Mucosa of descending colon (tissue), 3 donors: ENCODE measurements around the gene IL22RA1. TPM values are rescaled to one million over a fixed set of nuclear protein-coding genes. Genes with fewer than 3 reads are reported as not detected.

Experiments used
- ATAC-seq: fragments of 200-7000 bp; cut with Tn5 transposase; one replicate; pipeline ENCODE4 v1.9.1; 2020; ENCODE audit warnings: mild to moderate bottlenecking, moderate library complexity
- DNase-seq, 3 donors: peaks; one replicate each; pipeline ENCODE4 v3.0.0-alpha.2; 2020
- H3K36me3 ChIP-seq: fragments of 200-600 bp; one replicate; pipeline ENCODE4 v1.8.0; 2021; ENCODE audit warnings: low read depth, mild to moderate bottlenecking
- H3K4me1 ChIP-seq: fragments of 200-600 bp; one replicate; pipeline ENCODE4 v1.8.0; 2021; ENCODE audit warnings: low read depth, mild to moderate bottlenecking
- H3K4me3 ChIP-seq: fragments of 200-600 bp; one replicate; pipeline ENCODE4 v1.8.0; 2021; ENCODE audit warnings: mild to moderate bottlenecking
- H3K9me3 ChIP-seq: fragments of 200-600 bp; one replicate; pipeline ENCODE4 v1.8.0; 2021; ENCODE audit warnings: mild to moderate bottlenecking
- CTCF ChIP-seq: fragments of 200-600 bp; IDR thresholded peaks from one replicate; pipeline ENCODE4 v1.8.0; 2022; ENCODE audit warnings: antibody characterized with exemption, mild to moderate bottlenecking
- intact Hi-C, 2 donors: fragments of 100-400 bp; cut with DNase I in 1 of 2; cut with micrococcal nuclease in 1 of 2; formaldehyde crosslinking; loops; one replicate each; pipeline versions ENCODE4 v1.11.0 to v1.11.1; 2022; cut with DNase I, micrococcal nuclease
- total RNA-seq, 3 donors: library from RNA; stranded (reverse); fragmentation: NEBNext Ultra II Directional in 2 of 3; extraction: Animal tissue kit (Norgen Biotek cat#: 25700) in 2 of 3; gene quantifications; one replicate each; pipeline versions ENCODE4 v1.2.1 to v1.2.4, GENCODE V29; 2021 to 2023
- donor health status: DM: no; HTN: no; CAD: no; lungs with moderate emphysema.
- donor health status: DM: no; HTN: no; CAD: no.
- donor health status: DM: no; HTN: yes; CAD: no.

The IL22RA1 gene
- total RNA-seq, 3 donors from 2014 or later: 13.8 to 43.1 (median 28.2) TPM

- intact Hi-C loops: no loop called here
- no peak for TF ChIP-seq CTCF
- no peaks in the 10 kb centered on the region for H3K36me3 ChIP-seq
- H3K9me3 ChIP-seq: no peaks in the 10 kb centered on the region
- DNase-seq (no peak), ATAC-seq (no peak)
- no peaks in the 10 kb centered on the region for H3K4me1 ChIP-seq
- no peak overlapping the region for H3K4me3 ChIP-seq
Observed at GRCh38 chr1:24136956-24137539, 5.9 kb downstream of the IL22RA1 start.

GRCh38 chr1:24134376-24134775 lies 8.6 kb downstream of the IL22RA1 start:
- no peak overlapping the region for H3K4me3 ChIP-seq
- H3K4me1 ChIP-seq: no peaks in the 10 kb centered on the region
- no peaks in the 10 kb centered on the region for H3K36me3 ChIP-seq
- TF ChIP-seq CTCF: no peak
- no peak for ATAC-seq
- DNase-seq: no peak
- intact Hi-C loops: no loop called here
- H3K9me3 ChIP-seq: no peaks in the 10 kb centered on the region

- Histone ChIP-seq H3K4me3 (no peak overlapping the region), H3K4me1 (no peaks in the 10 kb centered on the region), H3K36me3 (no peaks in the 10 kb centered on the region), H3K9me3 (no peaks in the 10 kb centered on the region)
- TF ChIP-seq CTCF: no peak
- intact Hi-C loops: no loop called here
- ATAC-seq (no peak), DNase-seq (no peak)
Observed at GRCh38 chr1:24133819-24134218, 9.1 kb downstream of the IL22RA1 start.

- ATAC-seq: no peak
- no peak overlapping the region for H3K4me3 ChIP-seq
- H3K9me3 ChIP-seq: no peaks in the 10 kb centered on the region
- no peaks in the 10 kb centered on the region for H3K36me3 ChIP-seq
- no peaks in the 10 kb centered on the region for H3K4me1 ChIP-seq
- intact Hi-C loops: no loop called here
- no peak for DNase-seq
- TF ChIP-seq CTCF: no peak
Observed at GRCh38 chr1:24130385-24130784, 12.6 kb downstream of the IL22RA1 start.

GRCh38 chr1:24127801-24128363 lies 15.1 kb downstream of the IL22RA1 start:
- no peak for TF ChIP-seq CTCF
- ATAC-seq (peak; percentile 68), DNase-seq (no peak)
- Histone ChIP-seq H3K36me3 (no peaks in the 10 kb centered on the region), H3K4me1 (no peaks in the 10 kb centered on the region), H3K9me3 (no peaks in the 10 kb centered on the region), H3K4me3 (no peak overlapping the region)
- intact Hi-C loops: no loop called here
